Smooth muscle cell (in vitro differentiated cells): ENCODE data around the gene CPXM1. TPM values are rescaled to one million over a fixed set of nuclear protein-coding genes. Genes with fewer than 3 reads are reported as not detected.
A peak's percentile ranks its signal among the peaks of the same experiment; 100 is the strongest.

Source experiments
- DNase-seq: peaks from one replicate; lab custom pipeline; 2025; ENCODE audit not compliant: unreplicated experiment; lab: John Stamatoyannopoulos, UW
- H2AFZ ChIP-seq: fragments of 200-600 bp; sonication (generic); 2 replicates; pipeline ENCODE4 v1.6.0; 2016; ENCODE audit warnings: antibody characterized with exemption, low read depth, mild to moderate bottlenecking
- H3F3A ChIP-seq: fragments of 200-600 bp; sonication (generic); 2 replicates; pipeline ENCODE4 v1.6.0; 2017; ENCODE audit warnings: antibody characterized with exemption, low read depth
- H3K27ac ChIP-seq: fragments of 200-600 bp; sonication (generic); 2 replicates; pipeline ENCODE4 v1.5.1; 2016; ENCODE audit warnings: low read depth, mild to moderate bottlenecking
- H3K27me3 ChIP-seq: fragments of 200-600 bp; sonication (generic); 2 replicates; pipeline ENCODE4 v1.6.1; 2016; ENCODE audit warnings: low read depth, mild to moderate bottlenecking
- H3K36me3 ChIP-seq: fragments of 200-600 bp; sonication (generic); 2 replicates; pipeline ENCODE4 v1.5.1; 2016; ENCODE audit warnings: low read depth
- H3K4me1 ChIP-seq: fragments of 200-600 bp; sonication (generic); 2 replicates; pipeline ENCODE4 v1.5.1; 2016; ENCODE audit warnings: low read depth
- H3K4me2 ChIP-seq: fragments of 200-600 bp; sonication (generic); 2 replicates; pipeline ENCODE4 v1.6.0; 2016; ENCODE audit warnings: mild to moderate bottlenecking
- H3K4me3 ChIP-seq: fragments of 200-600 bp; sonication (generic); 2 replicates; pipeline ENCODE4 v1.5.1; 2016; ENCODE audit warnings: mild to moderate bottlenecking
- H3K79me2 ChIP-seq: fragments of 200-600 bp; sonication (generic); 2 replicates; pipeline ENCODE4 v1.6.0; 2016; ENCODE audit warnings: low read depth, mild to moderate bottlenecking
- H3K9ac ChIP-seq: fragments of 200-600 bp; sonication (generic); 2 replicates; pipeline ENCODE4 v1.6.0; 2016; ENCODE audit warnings: low read depth
- H3K9me3 ChIP-seq: fragments of 200-600 bp; sonication (generic); replicated peaks from 2 replicates; pipeline ENCODE4 v1.5.1; 2016; ENCODE audit warnings: low read depth
- H4K20me1 ChIP-seq: fragments of 200-600 bp; sonication (generic); 2 replicates; pipeline ENCODE4 v1.6.0; 2016; ENCODE audit warnings: low read depth
- WGBS: methylation state at CpG from one replicate; pipeline ENCODE4 v1.1.7; 2016; ENCODE audit warnings: low lambda C conversion rate; 5-methylcytosine and 5-hydroxymethylcytosine counted together
- polyA plus RNA-seq: library from polyadenylated mRNA; unstranded; fragments of >200 nt; fragmentation: Nextera tagmentation; extraction: Ambion mirVana; gene quantifications from 2 replicates; pipeline ENCODE4 v1.2.1, GENCODE V29; 2016
- total RNA-seq: library from RNA; depleted of rRNA; stranded (reverse); fragments of >200 nt; gene quantifications from 2 replicates; pipeline ENCODE4 v1.2.3, GENCODE V29; 2014
- TF ChIP-seq, protein P1 (sequence below): fragments of 200-600 bp; sonication (generic); IDR thresholded peaks from 2 replicates; pipeline ENCODE4 v1.5.1; 2017; ENCODE audit warnings: borderline replicate concordance, mild to moderate bottlenecking, antibody characterized with exemption; ENCODE audit not compliant: insufficient read depth, poor library complexity, severe bottlenecking

CPXM1 gene
- total and polyA plus RNA-seq, 2 experiments from 2014 or later = 40.2 to 99.3 TPM

DNA sequence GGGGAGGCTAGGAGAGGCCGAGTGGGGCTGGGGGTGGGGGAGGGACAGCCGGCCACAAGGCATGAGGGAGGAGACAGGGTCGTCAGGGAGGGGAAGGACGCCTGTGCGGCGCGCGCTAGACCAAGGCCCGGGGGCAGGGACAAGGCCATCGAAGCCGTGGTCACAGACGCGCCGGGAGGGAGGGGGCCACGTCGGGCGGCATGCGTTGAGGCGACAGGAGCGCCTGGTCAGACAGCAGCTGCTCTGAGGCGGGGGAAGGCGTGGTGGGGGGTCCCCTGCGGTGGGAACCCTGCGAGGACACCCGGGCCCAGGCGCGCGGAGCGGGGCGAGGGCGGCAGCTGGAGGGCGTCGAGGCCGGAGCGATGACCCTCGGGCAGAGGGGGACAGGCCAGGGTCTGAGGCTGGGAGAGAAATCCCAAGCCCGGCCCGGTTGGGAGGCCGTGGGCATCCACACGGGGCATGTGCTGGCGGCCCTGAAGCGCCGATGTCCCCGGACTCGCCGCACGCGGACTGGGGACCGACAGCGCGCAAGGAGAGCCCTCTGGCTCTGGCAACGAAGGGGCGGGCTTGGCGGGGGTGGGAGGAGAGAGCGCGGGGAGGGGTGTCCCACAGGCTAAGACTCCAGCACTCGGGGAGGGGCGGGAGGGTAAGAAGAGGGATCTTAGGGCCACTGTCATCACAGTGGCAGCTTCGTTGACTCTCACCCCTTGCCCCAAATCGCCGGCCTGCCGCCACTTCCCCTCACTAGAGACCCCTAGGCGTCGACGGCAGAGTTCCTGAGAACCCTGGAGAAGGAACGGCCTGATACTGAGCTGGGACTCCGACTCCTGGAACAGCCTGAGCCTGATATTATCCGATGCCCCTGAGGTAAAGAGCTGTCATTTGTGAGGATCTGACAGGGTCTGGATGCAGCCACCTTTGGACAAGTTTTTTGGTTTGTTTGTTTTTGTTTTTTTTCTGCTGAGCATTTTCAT is 20.8 kb upstream of the CPXM1 start:
- TF ChIP-seq, protein P1, sequence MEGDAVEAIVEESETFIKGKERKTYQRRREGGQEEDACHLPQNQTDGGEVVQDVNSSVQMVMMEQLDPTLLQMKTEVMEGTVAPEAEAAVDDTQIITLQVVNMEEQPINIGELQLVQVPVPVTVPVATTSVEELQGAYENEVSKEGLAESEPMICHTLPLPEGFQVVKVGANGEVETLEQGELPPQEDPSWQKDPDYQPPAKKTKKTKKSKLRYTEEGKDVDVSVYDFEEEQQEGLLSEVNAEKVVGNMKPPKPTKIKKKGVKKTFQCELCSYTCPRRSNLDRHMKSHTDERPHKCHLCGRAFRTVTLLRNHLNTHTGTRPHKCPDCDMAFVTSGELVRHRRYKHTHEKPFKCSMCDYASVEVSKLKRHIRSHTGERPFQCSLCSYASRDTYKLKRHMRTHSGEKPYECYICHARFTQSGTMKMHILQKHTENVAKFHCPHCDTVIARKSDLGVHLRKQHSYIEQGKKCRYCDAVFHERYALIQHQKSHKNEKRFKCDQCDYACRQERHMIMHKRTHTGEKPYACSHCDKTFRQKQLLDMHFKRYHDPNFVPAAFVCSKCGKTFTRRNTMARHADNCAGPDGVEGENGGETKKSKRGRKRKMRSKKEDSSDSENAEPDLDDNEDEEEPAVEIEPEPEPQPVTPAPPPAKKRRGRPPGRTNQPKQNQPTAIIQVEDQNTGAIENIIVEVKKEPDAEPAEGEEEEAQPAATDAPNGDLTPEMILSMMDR = no peak
- peaks cover 6% of the 10 kb centered on the region for H3K4me1 ChIP-seq
- no peaks in the 10 kb centered on the region for H3K36me3 ChIP-seq
- H3K4me3 ChIP-seq = peak overlapping the region; percentile 16
- H3K9me3 ChIP-seq = no peaks in the 10 kb centered on the region
- H2AFZ ChIP-seq = peak overlapping the region; percentile 61
- no peaks in the 10 kb centered on the region for H4K20me1 ChIP-seq
- peak overlapping the region; percentile 37 for H3K27ac ChIP-seq
- H3K79me2 ChIP-seq = no peaks in the 10 kb centered on the region
- 14% methylated on average over 38 of the region's 68 CpGs for WGBS
- DNase-seq = no peak
- no peaks in the 10 kb centered on the region for H3K27me3 ChIP-seq
- no peak overlapping the region for H3K9ac ChIP-seq
- peak overlapping the region; percentile 51 for H3K4me2 ChIP-seq
- H3F3A ChIP-seq = peaks cover 4% of the 10 kb centered on the region

DNA sequence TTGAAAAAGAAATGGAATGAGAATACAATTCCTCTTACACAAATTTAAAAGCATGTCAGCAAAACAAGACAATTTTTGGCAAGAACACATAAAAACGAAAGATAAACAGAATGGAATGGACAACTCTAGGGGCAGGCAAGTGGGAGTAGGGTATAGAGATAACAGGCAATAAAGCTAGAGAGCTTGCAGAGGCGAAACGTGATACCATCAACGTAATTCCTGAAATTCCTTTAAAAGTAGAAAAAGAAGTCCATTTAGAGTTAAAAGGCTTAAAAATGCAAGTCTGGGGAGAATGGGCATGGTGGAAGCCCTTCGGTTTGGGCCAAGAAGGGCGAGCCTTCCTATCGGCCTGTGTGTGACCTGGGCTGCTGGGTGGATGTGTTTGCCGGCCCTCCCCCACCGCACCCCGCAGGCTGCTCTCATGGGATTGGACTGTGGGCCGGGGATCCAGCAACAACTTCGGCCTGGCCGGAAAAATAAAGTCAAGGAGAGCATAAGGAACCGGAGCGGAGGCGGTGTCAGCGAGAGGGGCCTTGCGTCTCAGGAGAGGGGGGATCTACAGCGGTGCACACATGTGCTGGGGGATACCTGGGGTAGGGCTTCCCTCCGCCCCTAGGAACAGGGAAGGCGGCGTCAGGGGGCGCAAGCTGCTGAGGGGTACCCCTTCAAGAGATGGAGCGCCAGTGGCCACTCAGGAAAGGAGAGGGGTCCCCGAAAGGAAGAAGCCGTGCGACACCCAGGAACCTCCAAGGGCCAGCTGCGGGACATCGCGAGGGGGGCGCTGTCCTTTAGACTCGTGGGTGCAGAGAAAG is 19.9 kb upstream of the CPXM1 start:
- no peaks in the 10 kb centered on the region for H3K9me3 ChIP-seq
- H3K9ac ChIP-seq = no peak overlapping the region
- H3K36me3 ChIP-seq = no peaks in the 10 kb centered on the region
- H3F3A ChIP-seq = peaks cover 4% of the 10 kb centered on the region
- H3K4me3 ChIP-seq = peak overlapping the region; percentile 16
- no peaks in the 10 kb centered on the region for H3K79me2 ChIP-seq
- H3K4me1 ChIP-seq = peaks cover 6% of the 10 kb centered on the region
- TF ChIP-seq, protein P1 = no peak
- WGBS = 12% methylated on average over 31 of the region's 32 CpGs
- H2AFZ ChIP-seq = peak overlapping the region; percentile 61
- peak overlapping the region; percentile 37 for H3K27ac ChIP-seq
- peak overlapping the region; percentile 51 for H3K4me2 ChIP-seq
- no peak for DNase-seq
- H4K20me1 ChIP-seq = no peaks in the 10 kb centered on the region
- no peaks in the 10 kb centered on the region for H3K27me3 ChIP-seq

DNA sequence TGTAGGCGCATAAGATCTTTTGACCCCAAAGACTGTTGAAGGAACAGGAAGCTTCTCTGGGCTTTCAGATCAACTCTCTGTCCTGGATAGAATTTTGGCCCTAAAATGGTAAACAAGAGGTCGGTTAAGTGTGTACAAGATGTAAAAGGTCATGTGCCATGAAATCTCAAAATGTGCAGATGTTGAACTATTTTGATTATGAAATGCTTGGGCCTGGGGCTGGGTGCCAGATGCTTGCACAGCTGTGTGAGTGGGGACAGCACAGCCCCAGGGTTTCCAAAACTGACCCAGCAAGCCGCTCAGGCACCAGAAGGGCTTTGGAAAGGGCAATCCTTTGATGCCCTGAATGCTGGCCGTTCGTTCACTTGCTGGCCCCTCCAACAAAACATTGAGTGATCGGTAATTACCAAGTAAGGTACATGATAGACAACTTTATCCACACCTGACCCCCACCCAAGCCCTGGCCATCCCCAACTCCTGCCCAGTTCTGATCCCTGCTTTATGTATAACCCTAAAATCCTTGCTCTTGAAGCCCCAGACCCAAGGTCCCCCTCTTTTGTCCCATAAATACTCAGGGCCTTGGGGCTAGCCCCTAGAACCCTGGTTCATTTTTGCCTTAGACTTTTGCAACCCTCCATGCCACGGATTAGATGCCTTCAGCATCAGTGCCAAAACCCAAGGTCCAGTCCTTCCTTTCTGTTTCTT is 17.6 kb upstream of the CPXM1 start:
- Histone ChIP-seq H3K27ac (no peak overlapping the region), H3K4me1 (peaks cover 9% of the 10 kb centered on the region), H3K36me3 (no peaks in the 10 kb centered on the region), H3K4me3 (no peak overlapping the region), H3K9ac (no peak overlapping the region), H3K79me2 (no peaks in the 10 kb centered on the region), H3K9me3 (no peaks in the 10 kb centered on the region), H3K27me3 (no peaks in the 10 kb centered on the region), H2AFZ (no peak overlapping the region), H3K4me2 (no peak overlapping the region), H3F3A (peaks cover 12% of the 10 kb centered on the region), H4K20me1 (no peaks in the 10 kb centered on the region)
- DNase-seq = no peak
- WGBS = 85% methylated on average over 7 of the region's 7 CpGs
- TF ChIP-seq, protein P1 = no peak
